ENCODE measurements around the gene MT1E.

Gene MT1E

GRCh38 chr16:56643833-56644232 lies 18.3 kb downstream of the MT1E start:
- peak overlapping the region in 1 of 2 donors; percentile 45 for H3K4me3 ChIP-seq (replicated peaks in 1 of 2; ENCODE audit: low read depth in 2 of 2, low read length in 2 of 2)
- no peak for TF ChIP-seq CTCF (IDR thresholded peaks at IDR 0.05; ENCODE audit: low read depth, low read length)
- DNase-seq (ENCODE audit: low read depth in 2 of 2) = no peak

GRCh38 chr16:56645311-56645710 lies 19.7 kb downstream of the MT1E start:
- no peak for TF ChIP-seq CTCF (IDR thresholded peaks at IDR 0.05; ENCODE audit: low read depth, low read length)
- H3K4me3 ChIP-seq (replicated peaks in 1 of 2; ENCODE audit: low read depth in 2 of 2, low read length in 2 of 2) = no peak overlapping the region
- no peak for DNase-seq (ENCODE audit: low read depth in 2 of 2)

- no peak overlapping the region for H3K4me3 ChIP-seq (replicated peaks in 1 of 2; ENCODE audit: low read depth in 2 of 2, low read length in 2 of 2)
- TF ChIP-seq CTCF (IDR thresholded peaks at IDR 0.05; ENCODE audit: low read depth, low read length) = no peak
These were observed 20.3 kb downstream of the MT1E start for GRCh38 chr16:56645838-56646237.

GRCh38 chr16:56647641-56648431 lies 22.3 kb downstream of the MT1E start:
- H3K4me3 ChIP-seq (replicated peaks in 1 of 2; ENCODE audit: low read depth in 2 of 2, low read length in 2 of 2) = no peak overlapping the region
- TF ChIP-seq CTCF (IDR thresholded peaks at IDR 0.05; ENCODE audit: low read depth, low read length) = no peak

More at GRCh38 chr16:56645838-56646237, 20.3 kb downstream of the MT1E start:
- no peak for DNase-seq (ENCODE audit: low read depth in 2 of 2)

GRCh38 chr16:56649271-56649670 lies 23.7 kb downstream of the MT1E start:
- no peak overlapping the region for H3K4me3 ChIP-seq (replicated peaks in 1 of 2; ENCODE audit: low read depth in 2 of 2, low read length in 2 of 2)
- no peak for DNase-seq (ENCODE audit: low read depth in 2 of 2)
- TF ChIP-seq CTCF (IDR thresholded peaks at IDR 0.05; ENCODE audit: low read depth, low read length) = no peak

More at GRCh38 chr16:56647641-56648431, 22.3 kb downstream of the MT1E start:
- DNase-seq (ENCODE audit: low read depth in 2 of 2) = no peak

GRCh38 chr16:56649820-56650219 lies 24.2 kb downstream of the MT1E start:
- no peak overlapping the region for H3K4me3 ChIP-seq (replicated peaks in 1 of 2; ENCODE audit: low read depth in 2 of 2, low read length in 2 of 2)
- no peak for TF ChIP-seq CTCF (IDR thresholded peaks at IDR 0.05; ENCODE audit: low read depth, low read length)
- no peak for DNase-seq (ENCODE audit: low read depth in 2 of 2)
